Activated T-cell treated with anti-CD3 and anti-CD28 coated beads for 48 hours (primary cell): ENCODE data around the gene STK4.

Source experiments
- DNase-seq: peaks from one replicate; pipeline ENCODE4 v3.0.0-alpha.2; 2020; ENCODE audit warnings: low read depth

STK4 gene

DNA sequence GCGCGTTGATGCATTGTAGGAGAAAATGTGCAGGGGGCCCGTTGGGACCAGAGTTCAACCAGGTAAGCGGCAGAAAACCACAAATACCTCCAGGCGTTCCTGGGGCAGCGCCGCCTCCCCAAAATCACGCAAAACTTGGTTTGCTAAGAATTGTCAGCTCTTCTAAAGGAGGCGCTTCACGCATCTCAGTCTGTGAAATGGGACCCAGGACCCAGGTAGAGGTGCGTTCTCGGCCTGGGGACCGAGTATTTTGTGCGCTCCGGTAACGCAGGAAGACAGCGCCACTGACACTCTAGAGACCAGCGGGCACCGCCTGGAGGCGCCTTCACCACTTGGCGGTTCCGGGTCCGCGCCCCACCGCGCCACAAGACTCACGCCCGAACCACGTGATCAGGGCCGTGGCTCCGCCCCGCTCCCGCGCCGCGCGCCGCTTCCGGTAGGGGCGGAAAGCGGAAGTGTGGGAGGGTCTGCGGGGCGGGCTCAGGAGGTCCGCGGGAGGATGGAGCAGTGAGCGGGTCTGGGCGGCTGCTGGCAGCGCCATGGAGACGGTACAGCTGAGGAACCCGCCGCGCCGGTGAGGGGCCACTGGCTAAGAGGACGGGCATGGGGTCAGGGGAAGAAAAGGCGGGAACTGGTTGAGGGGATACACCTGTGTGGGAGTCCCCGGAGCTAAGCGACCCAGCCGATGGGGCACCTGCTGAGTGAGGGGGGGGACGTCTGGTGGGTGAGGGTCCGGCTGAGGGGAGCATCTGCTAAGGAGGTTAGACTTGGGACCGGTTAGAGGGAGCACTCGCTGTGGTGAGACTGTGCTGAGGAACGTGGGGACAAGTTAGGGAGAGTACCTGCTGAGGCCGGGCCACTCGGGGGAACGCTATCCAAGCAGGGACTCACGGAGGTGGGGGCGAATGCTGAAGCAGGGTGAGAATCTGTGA lies at the start of gene STK4:
TSS of gene STK4 (plus strand) at position 483 of the 932 bp plus-strand sequence. CDS start at position 540, 57 bp downstream.
- peak; percentile 96 for DNase-seq

DNA sequence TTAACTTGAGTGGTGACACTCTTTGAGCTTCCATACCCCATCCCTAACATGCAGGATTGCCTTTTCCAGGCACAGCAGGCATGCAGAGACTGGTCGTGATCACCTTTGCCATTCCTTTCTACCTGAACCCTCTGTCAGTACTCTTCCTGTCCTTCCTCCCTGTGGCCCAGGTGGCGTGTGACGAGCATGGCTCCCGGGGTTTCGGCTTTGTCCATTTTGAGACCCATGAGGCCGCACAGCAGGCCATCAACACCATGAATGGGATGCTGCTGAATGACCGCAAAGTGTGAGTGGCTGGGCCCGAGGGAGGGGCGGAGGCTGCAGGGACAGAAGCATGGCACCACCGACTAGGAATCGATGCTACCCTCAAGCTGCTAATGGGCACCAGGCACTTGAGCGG lies 49.7 kb upstream of the STK4 start:
- DNase-seq = no peak

DNA sequence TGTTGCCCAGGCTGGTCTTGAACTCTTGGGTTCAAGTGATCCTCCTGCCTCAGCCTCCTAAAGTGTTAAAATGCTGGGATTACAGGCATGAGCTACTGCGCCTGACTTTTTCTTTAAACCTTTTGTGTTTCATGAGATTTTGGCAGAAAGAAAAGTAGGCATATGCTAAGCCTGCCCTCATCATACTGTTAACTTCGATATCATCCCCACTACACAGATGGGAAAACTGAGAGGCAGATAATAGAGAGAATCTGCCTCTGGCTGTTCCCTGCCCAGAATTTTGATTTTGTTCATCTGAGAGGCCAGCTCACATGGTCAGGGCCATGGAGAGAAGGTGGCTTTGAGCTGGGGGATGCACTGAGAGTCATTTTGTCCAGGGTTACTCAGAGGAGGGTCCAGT lies 48.9 kb upstream of the STK4 start:
- DNase-seq = no peak

DNA sequence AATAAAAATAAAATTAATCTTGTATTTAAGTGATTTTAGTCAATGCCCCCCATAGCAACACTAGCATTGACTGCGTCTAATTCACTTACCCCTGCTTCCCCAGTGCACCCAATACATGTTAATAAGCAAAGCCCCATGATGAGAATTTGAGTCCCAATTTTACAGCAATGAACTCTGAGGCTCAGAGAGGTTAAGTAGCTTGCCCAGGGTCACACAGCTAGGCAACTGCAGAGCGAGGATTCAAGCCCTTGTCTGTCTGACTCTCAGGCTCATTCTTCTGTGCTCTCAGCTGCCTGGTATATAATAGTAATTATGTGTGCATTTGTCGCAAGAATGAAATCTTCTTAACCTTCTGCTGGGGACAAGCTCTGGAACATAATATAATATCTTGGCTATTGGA lies 48.0 kb upstream of the STK4 start:
- no peak for DNase-seq

DNA sequence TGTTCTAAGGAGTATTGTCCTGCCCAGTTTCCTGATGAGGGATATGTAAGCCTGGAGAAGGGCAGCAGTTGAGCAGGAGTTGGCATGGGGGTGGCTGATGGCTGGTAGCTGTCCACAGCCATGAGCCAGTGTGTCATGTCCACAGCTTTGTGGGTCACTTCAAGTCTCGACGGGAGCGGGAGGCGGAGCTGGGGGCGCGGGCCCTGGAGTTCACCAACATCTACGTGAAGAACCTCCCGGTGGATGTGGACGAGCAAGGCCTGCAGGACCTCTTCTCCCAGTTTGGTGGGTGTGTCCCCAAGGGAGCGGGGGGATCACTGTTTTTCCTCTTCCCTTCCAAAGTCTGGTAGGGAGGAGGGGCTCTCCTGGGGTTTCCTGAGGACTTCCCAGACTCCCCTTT lies 47.6 kb upstream of the STK4 start:
- no peak for DNase-seq

DNA sequence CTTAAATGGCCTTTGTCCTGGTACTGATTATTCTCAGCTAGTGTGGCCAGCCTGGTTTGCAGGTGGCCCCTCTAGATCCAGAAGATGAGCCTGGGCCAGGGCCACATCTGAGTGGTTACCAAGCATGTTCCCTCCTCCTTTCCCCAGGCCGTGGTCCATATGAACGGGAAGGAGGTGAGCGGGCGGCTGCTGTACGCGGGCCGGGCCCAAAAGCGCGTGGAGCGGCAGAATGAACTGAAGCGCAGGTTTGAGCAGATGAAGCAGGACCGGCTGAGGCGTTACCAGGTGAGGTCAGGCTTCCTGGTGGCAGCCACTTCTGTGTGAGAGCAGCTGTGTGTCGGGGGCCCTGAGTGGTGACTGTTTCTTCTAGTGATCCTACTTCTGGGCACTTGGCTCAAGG lies 44.9 kb upstream of the STK4 start:
- DNase-seq = no peak

DNA sequence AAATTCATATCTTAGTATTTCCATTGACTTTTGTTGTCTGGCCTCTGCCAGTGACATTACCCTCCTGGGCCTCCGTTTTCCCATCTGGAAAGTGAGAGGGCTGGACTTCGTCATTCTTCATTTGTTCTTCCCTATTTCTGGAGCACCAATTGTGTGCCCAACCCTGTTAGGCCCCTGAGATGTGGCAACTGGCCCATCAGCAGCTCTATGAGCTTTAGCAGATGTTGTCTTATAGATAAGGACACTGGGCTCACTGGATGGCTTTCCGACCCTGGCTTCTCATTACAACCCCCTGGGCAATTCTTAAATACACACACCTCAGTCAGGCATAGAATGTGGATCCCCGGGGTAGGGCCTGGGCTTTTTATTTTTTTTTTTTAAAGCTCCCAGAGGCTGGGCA lies 41.8 kb upstream of the STK4 start:
- no peak for DNase-seq

DNA sequence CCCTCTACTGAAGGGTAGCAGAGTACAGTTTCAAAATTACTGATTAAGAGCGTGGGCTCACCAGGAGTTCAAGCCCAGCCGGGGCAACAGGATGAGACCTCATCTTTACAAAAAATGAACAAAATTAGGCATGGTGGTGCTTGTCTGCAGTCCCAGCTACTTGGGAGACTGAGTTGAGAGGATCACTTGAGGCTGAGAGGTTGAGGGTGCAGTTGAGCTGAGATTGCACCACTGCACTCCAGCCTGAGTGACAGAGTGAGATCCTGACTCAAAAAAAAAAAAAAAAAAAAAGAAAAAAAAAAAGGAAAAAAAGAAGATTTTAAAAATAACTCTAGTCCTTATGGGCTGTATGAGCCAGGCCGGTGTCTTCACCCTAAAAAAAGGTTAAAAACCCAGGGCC lies 37.7 kb upstream of the STK4 start:
- DNase-seq = no peak

DNA sequence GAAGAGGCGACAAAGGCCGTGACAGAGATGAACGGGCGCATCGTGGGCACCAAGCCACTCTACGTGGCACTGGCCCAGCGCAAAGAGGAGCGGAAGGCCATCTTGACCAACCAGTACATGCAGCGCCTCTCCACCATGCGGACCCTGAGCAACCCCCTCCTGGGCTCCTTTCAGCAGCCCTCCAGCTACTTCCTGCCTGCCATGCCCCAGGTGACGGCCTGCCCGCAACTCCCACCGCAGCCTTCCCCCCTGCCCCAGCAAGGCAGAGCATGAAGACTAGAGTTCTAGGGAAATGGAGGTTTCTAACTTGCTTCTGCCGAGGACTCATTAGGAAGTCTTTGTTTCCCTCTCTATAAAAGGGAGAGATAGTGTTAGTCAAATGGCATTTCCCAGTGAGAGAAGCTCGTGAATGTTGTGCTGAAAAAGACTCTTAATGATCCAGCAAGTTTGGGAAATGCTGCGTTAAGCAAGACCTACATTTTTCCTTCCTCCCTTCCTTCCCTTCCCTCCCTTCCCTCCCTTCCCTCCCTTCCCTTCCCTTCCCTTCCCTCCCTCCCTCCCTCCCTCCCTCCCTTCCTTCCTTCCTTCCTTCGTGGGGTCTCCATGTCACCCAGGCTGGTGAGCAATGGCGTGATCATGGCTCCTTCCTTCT lies 35.7 kb upstream of the STK4 start:
- DNase-seq = no peak

DNA sequence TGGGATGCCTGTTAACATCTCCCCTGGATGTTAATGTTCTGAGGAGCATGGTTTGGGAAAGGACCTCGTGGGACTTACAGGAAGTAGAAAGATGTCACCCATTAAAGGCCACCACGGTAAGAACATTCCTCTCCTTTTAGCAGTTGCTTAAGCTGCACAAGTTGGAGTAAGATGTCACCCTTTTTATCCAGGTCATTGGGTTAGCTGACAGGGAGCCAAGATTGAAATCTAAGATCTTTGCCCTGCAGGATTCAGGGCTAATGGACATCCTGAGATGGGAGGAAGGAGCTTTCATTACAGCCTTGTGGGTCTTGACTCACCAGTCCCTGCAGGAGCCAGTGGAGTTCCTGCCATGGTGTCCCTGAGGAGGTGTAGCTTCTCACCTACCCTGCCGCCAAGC lies 34.4 kb upstream of the STK4 start:
- DNase-seq = no peak

DNA sequence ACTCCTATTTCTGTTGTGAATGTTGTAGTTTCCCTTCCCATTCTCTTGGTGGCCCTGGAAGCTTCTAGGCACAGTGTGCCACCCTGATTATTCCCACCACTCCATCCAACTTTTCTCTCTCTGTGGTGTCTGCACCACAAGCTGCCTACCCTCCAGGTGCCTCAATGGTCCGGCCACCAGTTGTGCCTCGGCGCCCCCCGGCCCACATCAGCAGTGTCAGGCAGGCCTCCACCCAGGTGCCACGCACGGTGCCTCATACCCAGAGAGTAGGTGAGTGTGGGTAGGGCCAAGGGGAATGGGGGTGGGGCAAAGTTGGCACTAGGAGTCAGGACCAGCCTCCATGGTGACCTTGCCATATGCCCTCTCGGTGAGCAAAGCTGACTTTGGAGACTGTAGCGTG lies 33.4 kb upstream of the STK4 start:
- no peak for DNase-seq

DNA sequence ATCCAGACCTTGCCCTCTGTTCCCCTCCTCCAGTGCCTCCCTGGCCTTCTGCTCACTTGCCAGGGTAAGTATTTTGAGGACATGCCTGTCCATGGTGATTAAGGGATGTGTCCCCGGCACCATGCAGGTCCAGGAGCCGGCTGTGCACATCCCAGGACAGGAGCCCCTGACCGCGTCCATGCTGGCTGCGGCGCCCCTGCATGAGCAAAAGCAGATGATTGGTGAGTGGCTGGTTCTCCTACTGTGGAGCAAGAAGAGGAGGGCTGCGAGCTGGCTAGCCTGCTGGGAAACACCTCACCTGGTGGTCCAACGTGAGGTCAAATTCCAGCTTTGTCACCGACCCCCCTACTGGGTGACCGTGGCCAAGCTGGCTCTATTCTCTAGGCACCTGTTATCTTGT lies 29.8 kb upstream of the STK4 start:
- no peak for DNase-seq

DNA sequence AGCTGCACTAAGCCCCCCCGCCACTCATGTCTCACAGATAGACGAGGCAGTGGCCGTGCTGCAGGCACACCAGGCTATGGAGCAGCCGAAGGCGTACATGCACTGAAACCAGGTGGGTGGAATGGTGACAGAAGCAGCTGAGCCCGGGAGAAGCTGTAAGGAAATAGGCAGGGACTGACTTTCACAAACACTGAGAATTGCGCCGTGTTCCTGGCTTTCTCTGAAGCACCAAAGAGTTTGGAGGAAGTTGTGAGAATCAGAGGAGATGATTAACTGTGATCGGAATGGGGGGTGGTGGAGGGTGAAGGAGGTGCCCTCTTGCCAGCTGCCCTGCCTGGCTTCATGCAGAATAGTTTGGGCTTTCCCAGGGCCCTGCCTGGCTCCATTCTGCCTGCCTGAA lies 27.7 kb upstream of the STK4 start:
- no peak for DNase-seq

DNA sequence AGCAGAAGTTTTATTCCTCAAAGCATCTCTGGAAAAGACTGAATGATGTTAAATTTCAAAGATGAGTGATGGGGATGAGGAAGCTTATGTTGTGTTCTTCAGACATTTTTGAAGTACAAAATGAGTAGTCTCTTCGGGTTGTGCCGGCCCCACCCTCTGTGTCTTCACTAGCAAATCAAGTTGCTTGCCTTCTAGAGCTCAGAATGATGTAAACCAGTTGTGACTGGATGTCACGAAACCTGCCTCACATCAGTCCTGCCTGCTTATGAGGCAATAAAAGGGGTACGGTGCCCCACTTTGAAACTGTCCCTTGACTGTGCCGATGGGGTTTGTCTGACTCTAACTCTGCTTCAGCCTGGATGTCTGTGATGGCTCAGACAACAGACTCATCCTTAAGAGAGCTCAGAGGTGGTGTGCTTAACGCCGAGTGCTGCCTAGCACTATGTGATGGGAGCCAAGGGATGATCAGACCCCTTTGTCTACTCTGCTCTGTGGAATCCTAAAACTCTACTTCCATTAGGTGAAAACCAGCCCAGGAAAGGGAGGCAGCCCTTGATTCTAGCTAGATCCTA lies 25.1 kb upstream of the STK4 start:
- DNase-seq = no peak

DNA sequence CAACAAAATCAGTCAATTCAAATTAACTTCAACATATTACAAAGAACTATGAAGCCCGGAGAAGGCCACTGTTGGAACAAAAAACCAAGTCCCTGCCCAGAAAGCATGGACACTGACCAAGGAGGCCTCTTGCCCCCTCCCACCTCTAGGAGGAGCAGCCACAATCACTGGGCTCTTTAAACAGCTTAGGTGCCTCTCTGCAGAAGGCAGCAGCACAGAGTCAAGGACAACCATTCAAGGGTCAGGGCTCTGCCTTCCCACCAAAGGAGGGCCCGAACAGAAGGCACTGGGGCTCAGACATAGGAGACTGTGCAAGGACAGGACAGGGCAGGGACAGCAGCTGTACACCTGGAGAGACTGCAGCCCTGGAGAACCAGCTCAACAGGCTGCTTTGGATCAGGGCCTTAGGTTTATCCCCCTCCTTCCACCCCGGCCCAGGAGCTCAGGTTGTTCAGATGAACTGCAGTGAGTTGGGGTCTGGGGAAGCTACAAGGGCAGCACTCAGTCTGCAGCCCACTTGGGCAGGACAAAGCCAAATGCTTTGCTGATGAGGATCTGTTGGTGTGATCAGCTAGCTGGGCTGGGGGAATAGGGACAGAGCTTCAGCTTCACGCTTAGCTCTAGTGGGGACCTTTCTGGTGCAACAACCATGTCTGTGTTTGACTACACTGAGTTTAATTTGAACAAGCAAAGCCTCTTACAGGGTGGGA lies 23.9 kb upstream of the STK4 start:
- no peak for DNase-seq

DNA sequence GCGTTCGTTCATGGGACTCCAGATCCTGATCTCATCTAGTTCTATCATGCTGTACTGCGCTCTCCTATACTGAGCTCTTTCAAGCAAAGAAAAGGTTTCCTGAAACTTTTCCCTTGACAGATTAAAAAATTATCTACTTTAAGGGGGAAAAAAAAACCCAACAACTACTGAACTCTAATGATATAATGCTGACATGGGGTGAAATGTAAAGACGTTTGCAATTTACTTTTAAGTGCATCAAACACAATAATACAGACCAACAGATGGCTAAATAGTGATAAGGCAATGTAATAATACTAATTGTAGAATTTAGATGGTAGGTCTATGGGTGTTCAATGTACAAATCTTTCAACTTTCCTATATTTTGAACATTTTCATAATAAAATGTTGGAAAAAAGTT lies 22.5 kb upstream of the STK4 start:
- DNase-seq = no peak

DNA sequence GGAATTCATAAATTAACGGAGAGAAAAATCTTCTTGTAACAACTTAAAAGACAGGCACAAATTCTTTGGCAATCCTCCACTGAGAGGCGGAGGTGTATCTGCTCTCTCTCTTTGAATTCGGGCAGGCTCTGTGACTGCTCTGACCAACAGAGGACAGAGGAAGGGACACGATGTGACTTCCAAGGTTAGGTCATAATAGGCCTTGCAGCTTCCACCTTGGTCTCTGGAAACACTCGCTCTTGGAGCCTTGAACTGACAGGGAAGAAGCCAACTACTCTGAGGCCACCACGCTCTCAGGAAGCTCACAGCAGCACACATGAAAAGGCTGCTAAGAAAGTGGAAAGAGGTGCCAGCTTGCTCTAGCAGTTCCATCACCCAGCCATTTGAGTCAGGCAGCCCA lies 21.1 kb upstream of the STK4 start:
- DNase-seq = no peak

DNA sequence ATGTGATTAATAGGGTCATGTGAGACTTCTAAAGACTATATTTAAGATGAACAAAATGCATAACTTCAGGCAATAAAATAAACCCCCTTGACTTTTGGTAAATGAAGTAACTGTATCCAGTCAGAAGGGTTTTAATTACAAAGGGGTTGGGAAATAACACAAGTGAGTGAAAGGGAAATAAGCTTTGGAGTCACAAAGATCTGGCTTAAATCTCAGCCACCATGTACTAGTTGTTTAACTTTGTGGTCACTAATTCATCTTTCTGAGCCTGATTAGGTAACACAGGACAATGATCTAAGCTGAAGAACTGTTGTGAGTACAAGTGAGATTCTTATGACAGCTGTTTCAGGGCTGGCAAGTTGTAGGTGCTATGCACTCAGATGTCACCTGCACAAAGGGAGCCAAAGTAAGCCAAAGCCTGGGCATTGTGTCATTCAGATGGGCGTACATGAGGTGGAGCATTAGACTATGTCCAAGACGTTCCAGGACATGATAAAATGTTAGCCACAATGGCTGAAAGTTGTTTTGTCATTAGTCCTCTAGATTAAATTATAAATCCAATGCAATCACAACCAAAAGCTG lies 19.9 kb upstream of the STK4 start:
- DNase-seq = no peak

DNA sequence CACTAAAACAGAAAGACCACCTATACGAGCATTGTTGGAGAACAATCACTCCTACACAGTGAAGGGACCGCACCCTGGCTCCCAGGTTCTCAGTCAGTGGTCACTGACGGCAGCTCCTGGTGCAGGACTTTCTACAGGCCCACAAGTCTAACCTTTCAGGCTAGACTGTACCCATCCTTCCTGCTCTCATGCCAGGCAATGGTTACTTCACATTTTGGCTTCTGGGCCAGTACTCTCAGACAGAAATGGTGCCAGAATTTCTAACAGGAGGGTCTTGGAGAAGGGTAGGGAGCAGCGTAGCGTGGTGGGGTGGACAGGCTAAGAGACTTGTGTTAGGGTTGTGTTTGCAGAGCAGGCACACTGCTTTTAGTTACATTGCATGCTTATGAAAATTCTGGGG lies 18.2 kb upstream of the STK4 start:
- DNase-seq = no peak

DNA sequence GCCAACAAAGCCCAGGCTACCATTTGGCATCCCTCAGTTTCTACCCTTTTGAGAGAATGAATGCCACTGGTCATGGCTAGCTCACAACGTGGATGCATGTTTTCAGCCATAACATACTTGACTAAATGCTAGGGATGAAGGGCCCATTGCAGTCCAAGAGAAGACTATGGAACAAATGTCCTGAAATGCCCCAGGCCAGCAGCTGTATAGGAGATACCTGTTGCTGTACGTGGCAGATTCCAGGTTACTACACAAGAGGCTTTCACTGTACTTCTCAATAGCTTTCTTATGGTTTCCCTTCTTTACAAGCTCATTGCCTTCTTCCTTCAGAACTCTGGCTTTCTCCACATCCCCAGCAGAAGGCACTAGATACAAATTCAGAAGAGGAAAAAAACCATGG lies 17.8 kb upstream of the STK4 start:
- DNase-seq = no peak

DNA sequence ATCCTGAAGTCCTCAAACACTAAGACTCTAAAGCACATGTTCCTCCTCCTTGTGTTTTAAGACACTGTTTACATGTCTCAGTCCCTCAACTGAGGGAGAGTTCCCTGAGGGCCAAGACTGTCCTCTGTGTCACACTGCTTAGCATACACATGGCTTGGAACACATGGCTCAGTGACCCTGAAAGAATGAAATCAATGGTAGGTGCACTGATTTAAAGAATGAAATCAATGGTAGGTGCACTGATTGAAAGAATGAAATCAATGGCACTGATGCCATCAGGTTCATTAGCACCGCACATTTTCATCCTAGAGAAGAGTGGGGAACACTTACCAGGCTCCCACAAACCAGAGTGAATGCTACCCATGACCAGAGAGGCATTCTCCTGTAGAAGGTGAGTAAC lies 15.9 kb upstream of the STK4 start:
- no peak for DNase-seq

DNA sequence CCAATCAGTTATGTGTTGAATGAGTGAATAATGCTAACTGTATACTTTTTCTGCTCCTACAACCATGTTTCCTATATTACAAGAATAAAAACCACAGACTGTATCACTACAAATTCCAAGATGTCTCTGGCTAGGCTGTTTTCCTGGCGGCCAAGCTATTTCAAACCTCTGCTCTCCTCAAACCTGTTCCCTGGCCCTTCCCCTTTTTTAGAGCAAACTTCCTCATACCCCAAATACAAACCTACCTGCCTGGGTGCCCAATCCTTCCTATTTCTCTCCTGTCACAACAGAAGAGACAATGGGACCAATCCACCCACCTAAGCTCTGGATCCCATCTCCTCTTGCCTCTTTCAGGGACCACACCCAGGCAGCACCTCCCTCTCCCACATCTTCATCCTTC lies 13.6 kb upstream of the STK4 start:
- DNase-seq = no peak
